ENCODE data around the gene UPK3BL1. TPM values are rescaled to one million over a fixed set of nuclear protein-coding genes. Genes with fewer than 3 reads are reported as not detected.

The UPK3BL1 gene
- total RNA-seq, 1 experiment from 2014 or later = 13.9 TPM

Other genes with a start within 250 kb of the UPK3BL1 start
- gene PRKRIP1, start 246.4 kb downstream of the UPK3BL1 start, total RNA-seq (2014; rRNA removed; shearing (Covaris generic)) = 27.1 and 33.5 TPM in 2 replicates
- gene ORAI2, start 209.2 kb downstream of the UPK3BL1 start, total RNA-seq (2014; rRNA removed; shearing (Covaris generic)) = 67.6 and 77.9 TPM in 2 replicates
- 15.3 and 20.8 TPM in 2 replicates for gene ALKBH4, start 177.9 kb downstream of the UPK3BL1 start, total RNA-seq (2014; rRNA removed; shearing (Covaris generic))
- 43.6 and 52.0 TPM in 2 replicates for gene LRWD1, start 177.8 kb downstream of the UPK3BL1 start, total RNA-seq (2014; rRNA removed; shearing (Covaris generic))
- 45.6 and 52.1 TPM in 2 replicates for gene POLR2J, start 163.9 kb downstream of the UPK3BL1 start, total RNA-seq (2014; rRNA removed; shearing (Covaris generic))
- gene RASA4B, start 125.0 kb downstream of the UPK3BL1 start, total RNA-seq (2014; rRNA removed; shearing (Covaris generic)) = 0.07 and 3.9 TPM in 2 replicates
- 0.12 and 1.00 TPM in 2 replicates for gene UPK3BL2, start 99.1 kb downstream of the UPK3BL1 start, total RNA-seq (2014; rRNA removed; shearing (Covaris generic))
- 0.10 TPM in 1 of 2 replicates, not detected in the other for gene SPDYE2, start 91.6 kb downstream of the UPK3BL1 start, total RNA-seq (2014; rRNA removed; shearing (Covaris generic))
- 8.6 and 14.1 TPM in 2 replicates for gene POLR2J3, start 70.2 kb downstream of the UPK3BL1 start, total RNA-seq (2014; rRNA removed; shearing (Covaris generic))
- gene RASA4, start 26.0 kb downstream of the UPK3BL1 start, total RNA-seq (2014; rRNA removed; shearing (Covaris generic)) = 10.8 and 15.8 TPM in 2 replicates
- gene SPDYE2B, start 7.5 kb upstream of the UPK3BL1 start, total RNA-seq (2014; rRNA removed; shearing (Covaris generic)) = not detected in 2 replicates
- 2.4 and 2.8 TPM in 2 replicates for gene POLR2J2, start 28.9 kb upstream of the UPK3BL1 start, total RNA-seq (2014; rRNA removed; shearing (Covaris generic))
- 12.1 and 12.5 TPM in 2 replicates for gene FAM185A, start 106.2 kb upstream of the UPK3BL1 start, total RNA-seq (2014; rRNA removed; shearing (Covaris generic))